H9 (cell line): Measurements from ENCODE around the gene HDGFL3. TPM values are rescaled to one million over a fixed set of nuclear protein-coding genes. Genes with fewer than 3 reads are reported as not detected.

ENCODE experiments used
- DNase-seq: peaks from one replicate; pipeline ENCODE4 v3.0.0-alpha.2; 2017
- H2AFZ ChIP-seq: one replicate; pipeline ENCODE4 v1.6.1; 2013; ENCODE audit warnings: mild to moderate bottlenecking, low read length, control low read depth, moderate library complexity
- H2AK5ac ChIP-seq: 2 replicates; pipeline ENCODE4 v1.6.1; 2013; ENCODE audit warnings: low read length, control low read depth, mixed read lengths; ENCODE audit not compliant: insufficient read length
- H2BK120ac ChIP-seq: one replicate; pipeline ENCODE4 v1.6.1; 2013; ENCODE audit warnings: low read depth, mild to moderate bottlenecking, low read length, control low read depth, inconsistent platforms; ENCODE audit not compliant: poor library complexity, severe bottlenecking
- H2BK12ac ChIP-seq: 2 replicates; pipeline ENCODE4 v1.6.1; 2013; ENCODE audit warnings: low read length, control low read depth, mixed read lengths, low read depth; ENCODE audit not compliant: insufficient read length
- H2BK15ac ChIP-seq: 2 replicates; pipeline ENCODE4 v1.6.1; 2013; ENCODE audit warnings: low read depth, low read length, control low read depth
- H2BK20ac ChIP-seq: one replicate; pipeline ENCODE4 v1.6.1; 2013; ENCODE audit warnings: low read depth, mild to moderate bottlenecking, low read length, control low read depth, inconsistent platforms; ENCODE audit not compliant: poor library complexity, severe bottlenecking
- H2BK5ac ChIP-seq: 2 replicates; pipeline ENCODE4 v1.6.1; 2013; ENCODE audit warnings: low read length, control low read depth, mixed read lengths; ENCODE audit not compliant: insufficient read length
- H3K14ac ChIP-seq: 2 replicates; pipeline ENCODE4 v1.6.1; 2013; ENCODE audit warnings: low read length, control low read depth; ENCODE audit not compliant: insufficient read depth
- H3K18ac ChIP-seq: 2 replicates; pipeline ENCODE4 v1.6.1; 2013; ENCODE audit warnings: low read depth, mild to moderate bottlenecking, mixed read lengths, low read length, control low read depth; ENCODE audit not compliant: insufficient read length
- H3K23ac ChIP-seq: 2 replicates; pipeline ENCODE4 v1.6.1; 2013; ENCODE audit warnings: low read length, control low read depth, mixed read lengths, low read depth; ENCODE audit not compliant: insufficient read length
- H3K23me2 ChIP-seq: 2 replicates; pipeline ENCODE4 v1.6.1; 2013; ENCODE audit warnings: low read depth, mild to moderate bottlenecking, mixed read lengths, low read length, control low read depth; ENCODE audit not compliant: insufficient read length, poor library complexity, severe bottlenecking
- H3K27ac ChIP-seq: 2 replicates; pipeline ENCODE4 v1.5.1; 2013; ENCODE audit warnings: low read length, control low read depth, mixed read lengths, low read depth; ENCODE audit not compliant: insufficient read length
- H3K27me3 ChIP-seq: 2 replicates; pipeline ENCODE4 v1.6.1; 2013; ENCODE audit warnings: low read length, control low read depth, inconsistent platforms; ENCODE audit not compliant: insufficient read depth
- H3K4ac ChIP-seq: 2 replicates; pipeline ENCODE4 v1.6.1; 2013; ENCODE audit warnings: low read depth, mild to moderate bottlenecking, control low read depth, inconsistent platforms, low read length, moderate library complexity
- H3K4me1 ChIP-seq: 2 replicates; pipeline ENCODE4 v1.6.1; 2013; ENCODE audit warnings: low read length, control low read depth, inconsistent platforms; ENCODE audit not compliant: insufficient read depth
- H3K4me2 ChIP-seq: 2 replicates; pipeline ENCODE4 v1.6.1; 2013; ENCODE audit warnings: low read length, control low read depth, mixed read lengths; ENCODE audit not compliant: insufficient read length, insufficient read depth
- H3K56ac ChIP-seq: 2 replicates; pipeline ENCODE4 v1.6.1; 2013; ENCODE audit warnings: low read depth, mild to moderate bottlenecking, mixed read lengths, low read length, control low read depth; ENCODE audit not compliant: insufficient read length
- H3K79me1 ChIP-seq: 2 replicates; pipeline ENCODE4 v1.6.1; 2013; ENCODE audit warnings: low read depth, mild to moderate bottlenecking, moderate library complexity, low read length, control low read depth, inconsistent platforms; ENCODE audit not compliant: insufficient read depth, poor library complexity, severe bottlenecking
- H3K79me2 ChIP-seq: 2 replicates; pipeline ENCODE4 v1.6.1; 2013; ENCODE audit warnings: low read length, control low read depth, inconsistent platforms; ENCODE audit not compliant: insufficient read depth
- H3K9ac ChIP-seq: 2 replicates; pipeline ENCODE4 v1.6.1; 2013; ENCODE audit warnings: low read length, control low read depth, mixed read lengths; ENCODE audit not compliant: insufficient read length; ENCODE audit errors: extremely low read depth
- H3K9me3 ChIP-seq: one replicate; pipeline ENCODE4 v1.6.1; 2013; ENCODE audit warnings: low read depth, low read length, inconsistent platforms; ENCODE audit not compliant: control insufficient read depth
- H3T11ph ChIP-seq: one replicate; pipeline ENCODE4 v1.6.1; 2013; ENCODE audit warnings: mild to moderate bottlenecking, low read length, control low read depth, inconsistent platforms
- H4K20me1 ChIP-seq: one replicate; pipeline ENCODE4 v1.6.1; 2013; ENCODE audit not compliant: control insufficient read depth, insufficient read length, insufficient read depth
- H4K5ac ChIP-seq: 2 replicates; pipeline ENCODE4 v1.6.1; 2013; ENCODE audit warnings: low read depth, mild to moderate bottlenecking, mixed read lengths, low read length, control low read depth; ENCODE audit not compliant: insufficient read length
- H4K8ac ChIP-seq: replicated peaks from 2 replicates; pipeline ENCODE4 v1.6.1; 2013; ENCODE audit warnings: low read length, control low read depth, mixed read lengths, low read depth; ENCODE audit not compliant: insufficient read length
- H4K91ac ChIP-seq: 2 replicates; pipeline ENCODE4 v1.6.1; 2013; ENCODE audit warnings: low read depth, mild to moderate bottlenecking, moderate library complexity, mixed read lengths, low read length, control low read depth; ENCODE audit not compliant: insufficient read length
- H3K27ac Mint-ChIP-seq, 3 experiments: 2 replicates in 2 of 3; 3 replicates in 1 of 3; pipeline ENCODE4 v1.8.0; 2020 to 2021; ENCODE audit warnings: mixed read lengths in 3 of 3, mild to moderate bottlenecking in 1 of 3, moderate library complexity in 1 of 3
- H3K27me3 Mint-ChIP-seq: 2 replicates; pipeline ENCODE4 v1.8.0; 2021; ENCODE audit warnings: low read depth, mild to moderate bottlenecking, moderate library complexity, mixed read lengths
- H3K36me3 Mint-ChIP-seq, 3 experiments: 2 replicates in 2 of 3; 3 replicates in 1 of 3; pipeline ENCODE4 v1.8.0; 2020 to 2021; ENCODE audit warnings: low read depth in 3 of 3, mixed read lengths in 3 of 3; ENCODE audit not compliant: insufficient read depth in 1 of 3
- H3K4me1 Mint-ChIP-seq, 2 experiments: 2 replicates each; pipeline ENCODE4 v1.8.0; 2020; ENCODE audit warnings: mixed read lengths in 2 of 2
- H3K4me3 Mint-ChIP-seq, 2 experiments: 2 replicates in 1 of 2; 3 replicates in 1 of 2; pipeline ENCODE4 v1.8.0; 2020 to 2021; ENCODE audit warnings: mild to moderate bottlenecking in 2 of 2, mixed read lengths in 2 of 2, moderate library complexity in 1 of 2
- H3K9me3 Mint-ChIP-seq, 2 experiments: 2 replicates in 1 of 2; 3 replicates in 1 of 2; pipeline ENCODE4 v1.8.0; 2020; ENCODE audit warnings: mild to moderate bottlenecking in 2 of 2, mixed read lengths in 2 of 2, moderate library complexity in 1 of 2
- WGBS: extraction: QIAGEN DNeasy Blood & Tissue Kit; methylation state at CpG from one replicate; pipeline ENCODE4 v1.1.7; 2013; ENCODE audit warnings: missing lambda C conversion rate, low lambda C conversion rate, mixed read lengths; ENCODE audit not compliant: insufficient read length; ENCODE audit errors: extremely low coverage; 5-methylcytosine and 5-hydroxymethylcytosine counted together
- total RNA-seq: library from RNA; stranded (reverse); gene quantifications from 2 replicates; pipeline ENCODE4 v1.2.1, GENCODE V29; 2021
- TF ChIP-seq, protein P1 (sequence below): fragments of 200-600 bp; sonication (generic); conservative IDR thresholded peaks from 3 replicates; pipeline ENCODE4 v1.8.0; 2021; ENCODE audit warnings: antibody characterized with exemption, mild to moderate bottlenecking

Gene HDGFL3
- total RNA-seq, 1 experiment from 2014 or later: 120 TPM

DNA sequence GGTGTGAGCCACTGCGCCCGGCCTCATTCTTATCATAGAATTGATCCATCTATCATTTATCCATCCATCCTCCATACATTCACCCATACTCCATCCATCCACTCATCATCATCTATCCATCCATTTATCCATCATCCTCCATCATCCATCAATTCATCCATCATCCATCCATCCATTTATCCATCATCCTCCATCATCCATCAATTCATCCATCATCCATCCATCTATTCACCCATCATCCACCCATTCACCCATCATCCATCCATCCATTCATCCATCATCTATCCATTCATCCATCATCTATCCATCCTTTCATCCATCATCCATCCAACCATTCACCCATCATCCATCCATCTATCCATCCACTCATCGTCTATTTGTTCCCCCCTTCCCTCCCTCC lies 96.5 kb downstream of the HDGFL3 start:
- no peak overlapping the region for H4K91ac ChIP-seq
- H3K27ac ChIP-seq: no peak overlapping the region
- no peak overlapping the region for H3K23ac ChIP-seq
- H4K20me1 ChIP-seq: no peaks in the 10 kb centered on the region
- H3K36me3 Mint-ChIP-seq: peaks cover 0 to 4% (median 0%) of the 10 kb centered on the region in 3 experiments; a peak in 3 of 7 replicates
- H3K79me1 ChIP-seq: no peaks in the 10 kb centered on the region
- H3K9me3 ChIP-seq: no peaks in the 10 kb centered on the region
- H3K27me3 ChIP-seq: peaks cover 6% of the 10 kb centered on the region; the same call in 1 of the 2 replicates
- H3K14ac ChIP-seq: no peak overlapping the region
- no peak overlapping the region for H2BK120ac ChIP-seq
- no peaks in the 10 kb centered on the region; the same call in 1 of the 2 replicates for H3K4me1 ChIP-seq
- no peak overlapping the region for H3K4ac ChIP-seq
- H2BK12ac ChIP-seq: no peak overlapping the region
- TF ChIP-seq, protein P1, sequence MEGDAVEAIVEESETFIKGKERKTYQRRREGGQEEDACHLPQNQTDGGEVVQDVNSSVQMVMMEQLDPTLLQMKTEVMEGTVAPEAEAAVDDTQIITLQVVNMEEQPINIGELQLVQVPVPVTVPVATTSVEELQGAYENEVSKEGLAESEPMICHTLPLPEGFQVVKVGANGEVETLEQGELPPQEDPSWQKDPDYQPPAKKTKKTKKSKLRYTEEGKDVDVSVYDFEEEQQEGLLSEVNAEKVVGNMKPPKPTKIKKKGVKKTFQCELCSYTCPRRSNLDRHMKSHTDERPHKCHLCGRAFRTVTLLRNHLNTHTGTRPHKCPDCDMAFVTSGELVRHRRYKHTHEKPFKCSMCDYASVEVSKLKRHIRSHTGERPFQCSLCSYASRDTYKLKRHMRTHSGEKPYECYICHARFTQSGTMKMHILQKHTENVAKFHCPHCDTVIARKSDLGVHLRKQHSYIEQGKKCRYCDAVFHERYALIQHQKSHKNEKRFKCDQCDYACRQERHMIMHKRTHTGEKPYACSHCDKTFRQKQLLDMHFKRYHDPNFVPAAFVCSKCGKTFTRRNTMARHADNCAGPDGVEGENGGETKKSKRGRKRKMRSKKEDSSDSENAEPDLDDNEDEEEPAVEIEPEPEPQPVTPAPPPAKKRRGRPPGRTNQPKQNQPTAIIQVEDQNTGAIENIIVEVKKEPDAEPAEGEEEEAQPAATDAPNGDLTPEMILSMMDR: no peak
- H3K56ac ChIP-seq: no peak overlapping the region
- no peak overlapping the region for H3T11ph ChIP-seq
- H3K27me3 Mint-ChIP-seq: peaks cover 36% of the 10 kb centered on the region
- H2AK5ac ChIP-seq: no peak overlapping the region
- WGBS: 100% methylated on average over 1 of the region's 3 CpGs
- no peak overlapping the region for H3K18ac ChIP-seq
- 0 out of 5 replicates have a peak overlapping the region, but pooled peaks of 1 of the 2 experiments have one; percentile 1 for H3K4me3 Mint-ChIP-seq
- peaks cover 0 to 6% of the 10 kb centered on the region in 2 experiments; a peak in 2 of 5 replicates for H3K9me3 Mint-ChIP-seq
- no peak overlapping the region for H2AFZ ChIP-seq
- no peak overlapping the region for H3K9ac ChIP-seq
- H3K79me2 ChIP-seq: no peaks in the 10 kb centered on the region
- no peak overlapping the region for H4K5ac ChIP-seq
- peaks cover 5 to 18% of the 10 kb centered on the region in 2 experiments; a peak in 3 of 4 replicates for H3K4me1 Mint-ChIP-seq
- no peak overlapping the region for H3K4me2 ChIP-seq
- H2BK5ac ChIP-seq: no peak overlapping the region
- DNase-seq: no peak
- H3K23me2 ChIP-seq: peaks cover 2% of the 10 kb centered on the region
- no peak overlapping the region for H2BK15ac ChIP-seq
- H2BK20ac ChIP-seq: no peak overlapping the region
- H4K8ac ChIP-seq: no peak overlapping the region
- H3K27ac Mint-ChIP-seq: no peak overlapping the region
